Calu3 (cell line): ENCODE results near the gene CASP3. TPM values are rescaled to one million over a fixed set of nuclear protein-coding genes. Genes with fewer than 3 reads are reported as not detected.

Source experiments
- Bru-seq: library from RNA; stranded (reverse); fragments of 400-500 nt; gene quantifications from one replicate; lab custom pipeline; 2021; lab: Mats Ljungman, UMichigan
- BruChase-seq, 2 experiments: library from RNA; stranded (reverse); fragments of 400-500 nt; gene quantifications; one replicate each; lab custom pipeline; 2021; lab: Mats Ljungman, UMichigan
- BruUV-seq: library from RNA; stranded (reverse); fragments of 400-500 nt; replicated peaks from 2 replicates; lab custom pipeline; 2021; lab: Mats Ljungman, UMichigan
- CTCF ChIA-PET: fragments of 300-600 bp; sonication (Branson Sonifier 250); formaldehyde crosslinking; loops from one replicate; lab custom pipeline; 2022; ENCODE audit warnings: antibody characterized with exemption; lab: Charles Lee
- DNase-seq: peaks from one replicate; pipeline ENCODE4 v3.0.0; 2022
- H3K27ac Mint-ChIP-seq: one replicate; pipeline ENCODE4 v1.8.0; 2022; ENCODE audit warnings: mixed read lengths; ENCODE audit not compliant: unreplicated experiment
- H3K27me3 Mint-ChIP-seq: one replicate; pipeline ENCODE4 v1.8.0; 2022; ENCODE audit warnings: mixed read lengths; ENCODE audit not compliant: unreplicated experiment
- H3K36me3 Mint-ChIP-seq: one replicate; pipeline ENCODE4 v1.8.0; 2022; ENCODE audit warnings: mild to moderate bottlenecking, moderate library complexity, mixed read lengths; ENCODE audit not compliant: insufficient read depth, unreplicated experiment
- H3K4me1 Mint-ChIP-seq: one replicate; pipeline ENCODE4 v1.8.0; 2022; ENCODE audit warnings: mild to moderate bottlenecking, low read depth, mixed read lengths; ENCODE audit not compliant: unreplicated experiment
- H3K4me3 Mint-ChIP-seq: one replicate; pipeline ENCODE4 v1.8.0; 2022; ENCODE audit warnings: mild to moderate bottlenecking, low read depth, moderate library complexity, mixed read lengths; ENCODE audit not compliant: unreplicated experiment
- H3K9me3 Mint-ChIP-seq: one replicate; pipeline ENCODE4 v1.8.0; 2022; ENCODE audit warnings: low read depth, mixed read lengths; ENCODE audit not compliant: unreplicated experiment
- intact Hi-C: fragments of 100-400 bp; cut with micrococcal nuclease; formaldehyde crosslinking; loops from one replicate; pipeline ENCODE4 v1.10.0; 2022; ENCODE audit not compliant: unreplicated experiment
- long read RNA-seq: library from polyadenylated mRNA; stranded (forward); transcript quantifications from one replicate; pipeline ENCODE4 v2.0.0, GENCODE V29; 2022
- total RNA-seq: library from RNA; stranded (reverse); gene quantifications from 2 replicates; pipeline ENCODE4 v1.2.3, GENCODE V29; 2022
- TF ChIP-seq, protein P1 (sequence below): fragments of 200-600 bp; IDR thresholded peaks from one replicate; pipeline ENCODE4 v1.8.0; 2022; ENCODE audit warnings: antibody characterized with exemption; ENCODE audit not compliant: unreplicated experiment

The CASP3 gene
- total RNA-seq (21.8 and 22.2 TPM in 2 replicates), Bru-seq, nascent RNA (percentile 84 among the genes with signal in this experiment), BruChase-seq, experiment 1, labeled RNA remaining after a 6-hour chase (percentile 67 among the genes with signal in this experiment), BruChase-seq, experiment 2, labeled RNA remaining after a 2-hour chase (percentile 87 among the genes with signal in this experiment)
- long read RNA-seq, transcript CASP3-203 (6 exons, 677 nt) = minor isoform, 5 of 71 reads
- long read RNA-seq, transcript CASP3-201 (8 exons, 2,673 nt) = minor isoform, 8 of 71 reads
- long read RNA-seq, transcript CASP3-206 (7 exons, 2,540 nt) = major isoform, 45 of 71 reads
- long read RNA-seq, partial matches to known transcripts = 5 of 71 reads
- long read RNA-seq, other reads (novel, unspliced or antisense) = 8 of 71 reads

- BruUV-seq = no TSS peak
- Mint-ChIP-seq H3K4me3 (peak within 1 kb of the TSS; percentile 73), H3K9me3 (no peaks in the 10 kb centered on the region), H3K36me3 (peaks cover 29% of the 10 kb centered on the region), H3K4me1 (peaks cover 19% of the 10 kb centered on the region), H3K27ac (peak within 1 kb of the TSS; percentile 77), H3K27me3 (no peaks in the 10 kb centered on the region)
- CTCF ChIA-PET = interaction anchor here (0.6 to 1.0 kb wide), 6 partner anchors 61 to 1428 kb away, joined by 3 to 5 read pairs (median 4); no protein-coding TSS in a partner anchor
- TF ChIP-seq, protein P1, sequence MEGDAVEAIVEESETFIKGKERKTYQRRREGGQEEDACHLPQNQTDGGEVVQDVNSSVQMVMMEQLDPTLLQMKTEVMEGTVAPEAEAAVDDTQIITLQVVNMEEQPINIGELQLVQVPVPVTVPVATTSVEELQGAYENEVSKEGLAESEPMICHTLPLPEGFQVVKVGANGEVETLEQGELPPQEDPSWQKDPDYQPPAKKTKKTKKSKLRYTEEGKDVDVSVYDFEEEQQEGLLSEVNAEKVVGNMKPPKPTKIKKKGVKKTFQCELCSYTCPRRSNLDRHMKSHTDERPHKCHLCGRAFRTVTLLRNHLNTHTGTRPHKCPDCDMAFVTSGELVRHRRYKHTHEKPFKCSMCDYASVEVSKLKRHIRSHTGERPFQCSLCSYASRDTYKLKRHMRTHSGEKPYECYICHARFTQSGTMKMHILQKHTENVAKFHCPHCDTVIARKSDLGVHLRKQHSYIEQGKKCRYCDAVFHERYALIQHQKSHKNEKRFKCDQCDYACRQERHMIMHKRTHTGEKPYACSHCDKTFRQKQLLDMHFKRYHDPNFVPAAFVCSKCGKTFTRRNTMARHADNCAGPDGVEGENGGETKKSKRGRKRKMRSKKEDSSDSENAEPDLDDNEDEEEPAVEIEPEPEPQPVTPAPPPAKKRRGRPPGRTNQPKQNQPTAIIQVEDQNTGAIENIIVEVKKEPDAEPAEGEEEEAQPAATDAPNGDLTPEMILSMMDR = no peak
- intact Hi-C loops = loop anchor here (5.0 kb wide), 1 partner anchor 382 kb away; no protein-coding TSS in a partner anchor
- DNase-seq = peak; percentile 95
Observed at GRCh38 chr4:184649026-184649970, at the start of gene CASP3, which contains the start of gene PRIMPOL. Gene CASP3, minus strand, starts transcription at chr4:184649447. Its CDS starts 10,994 bp downstream, at chr4:184638453. Gene PRIMPOL, plus strand, starts transcription at chr4:184649738. Its CDS starts 7,403 bp downstream, at chr4:184657141.

DNA sequence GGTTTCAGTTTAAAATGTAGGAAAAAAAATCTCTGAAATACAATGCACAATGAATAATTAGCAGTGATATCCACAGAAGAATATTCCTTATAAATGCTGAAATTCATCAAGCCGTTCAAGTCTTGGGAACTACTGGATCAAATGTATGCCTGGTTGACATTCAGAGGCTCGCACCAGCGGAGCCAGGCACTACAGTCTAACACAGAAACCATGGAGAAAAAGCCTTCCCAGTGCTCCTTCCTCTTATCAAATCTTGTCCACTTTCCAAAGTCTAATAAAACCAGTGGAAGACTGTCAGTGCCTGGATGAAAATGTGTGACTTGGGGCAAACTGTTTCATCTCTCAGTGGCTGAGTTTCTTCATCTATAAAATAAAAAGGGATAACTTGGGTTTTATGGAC, 48.7 kb upstream of the CASP3 start:
- H3K9me3 Mint-ChIP-seq = no peaks in the 10 kb centered on the region
- H3K27me3 Mint-ChIP-seq = no peaks in the 10 kb centered on the region
- peaks cover 14% of the 10 kb centered on the region for H3K36me3 Mint-ChIP-seq
- no peak overlapping the region for H3K4me3 Mint-ChIP-seq
- H3K27ac Mint-ChIP-seq = no peak overlapping the region
- DNase-seq = no peak
- no TSS peak for BruUV-seq
- CTCF ChIA-PET = no interaction called here
- H3K4me1 Mint-ChIP-seq = no peaks in the 10 kb centered on the region
- intact Hi-C loops = no loop called here
- TF ChIP-seq, protein P1 = no peak

DNA sequence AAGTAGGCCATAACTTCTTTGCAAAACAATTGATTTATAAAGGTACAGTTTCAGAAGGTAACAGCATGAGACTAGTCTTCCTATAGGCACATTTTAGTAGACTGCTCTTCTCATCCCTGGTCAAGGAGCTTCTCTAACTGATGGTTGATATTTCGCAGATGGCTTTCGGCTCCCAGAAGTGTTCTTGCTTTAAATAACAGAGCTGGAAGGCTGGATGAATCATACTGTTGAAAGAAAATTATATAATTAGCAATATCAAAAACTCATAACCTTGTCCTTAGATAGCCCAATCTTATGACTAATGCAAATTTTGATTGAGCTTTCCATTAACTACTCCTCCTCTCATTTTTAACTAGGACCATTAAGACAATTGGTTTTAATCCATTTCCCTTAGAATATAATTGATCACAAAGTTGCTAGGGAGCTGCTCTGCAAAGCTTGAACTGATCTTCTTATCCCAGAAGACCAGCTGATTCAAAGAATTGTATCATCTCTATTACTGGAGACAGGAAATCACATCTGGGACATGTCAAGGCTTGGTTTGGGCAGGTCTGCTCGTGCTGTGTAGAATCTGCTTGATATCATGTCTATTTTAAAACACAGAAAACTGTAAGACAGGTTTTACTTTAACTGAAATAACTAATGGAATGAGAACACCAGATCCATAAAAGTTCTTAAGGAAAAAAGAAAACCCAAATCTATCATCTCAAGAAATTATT, 46.1 kb upstream of the CASP3 start:
- intact Hi-C loops = no loop called here
- Mint-ChIP-seq H3K4me3 (no peak overlapping the region), H3K27ac (no peak overlapping the region), H3K4me1 (no peaks in the 10 kb centered on the region), H3K36me3 (peaks cover 14% of the 10 kb centered on the region), H3K9me3 (no peaks in the 10 kb centered on the region), H3K27me3 (no peaks in the 10 kb centered on the region)
- CTCF ChIA-PET = no interaction called here
- no peak for DNase-seq
- TF ChIP-seq, protein P1 = no peak
- no TSS peak for BruUV-seq
